ENCODE measurements around the gene DNMT3A.

Gene DNMT3A

GRCh38 chr2:25207078-25207545, 134.6 kb downstream of the DNMT3A start:
- Histone ChIP-seq H3K27me3 (ENCODE audit: insufficient read depth, low read length, poor library complexity, severe bottlenecking) (no peaks in the 10 kb centered on the region), H2AFZ (ENCODE audit: low read length) (peak overlapping the region; percentile 65), H3K9me2 (replicated peaks; ENCODE audit: low read depth, low read length) (no peaks in the 10 kb centered on the region), H4K20me1 (ENCODE audit: insufficient read depth, low read length, poor library complexity, severe bottlenecking) (no peaks in the 10 kb centered on the region), H3K4me1 (ENCODE audit: insufficient read depth, low read length, poor library complexity, severe bottlenecking) (peaks cover 49% of the 10 kb centered on the region), H3K4me3 (ENCODE audit: low read length, poor library complexity, severe bottlenecking) (no peak overlapping the region), H3K9me3 (ENCODE audit: insufficient read depth, low read depth, low read length) (no peaks in the 10 kb centered on the region), H3K79me2 (ENCODE audit: insufficient read depth, low read length) (no peaks in the 10 kb centered on the region), H3K4me2 (ENCODE audit: low read depth, low read length, poor library complexity, severe bottlenecking) (peak overlapping the region; percentile 25), H3K36me3 (ENCODE audit: insufficient read depth, low read length) (no peaks in the 10 kb centered on the region), H3K9ac (ENCODE audit: low read depth, low read length, poor library complexity, severe bottlenecking) (peak overlapping the region; percentile 32), H3F3A (ENCODE audit: low read depth) (peaks cover 13% of the 10 kb centered on the region)
- TF ChIP-seq CTCF (conservative IDR thresholded peaks at IDR 0.05; ENCODE audit: low read length) (no peak), EZH2phosphoT487 (IDR thresholded peaks at IDR 0.05; ENCODE audit: borderline replicate concordance) (no peak)

GRCh38 chr2:25204190-25204838, 137.4 kb downstream of the DNMT3A start:
- H3K9me2 ChIP-seq (replicated peaks; ENCODE audit: low read depth, low read length) = no peaks in the 10 kb centered on the region
- H3K79me2 ChIP-seq (ENCODE audit: insufficient read depth, low read length) = no peaks in the 10 kb centered on the region
- H2AFZ ChIP-seq (ENCODE audit: low read length) = no peak overlapping the region
- no peaks in the 10 kb centered on the region for H3K9me3 ChIP-seq (ENCODE audit: insufficient read depth, low read depth, low read length)
- peaks cover 6% of the 10 kb centered on the region; the same call in 1 of the 2 replicates for H3F3A ChIP-seq (ENCODE audit: low read depth)
- H3K9ac ChIP-seq (ENCODE audit: low read depth, low read length, poor library complexity, severe bottlenecking) = no peak overlapping the region
- no peaks in the 10 kb centered on the region for H3K36me3 ChIP-seq (ENCODE audit: insufficient read depth, low read length)
- no peaks in the 10 kb centered on the region for H4K20me1 ChIP-seq (ENCODE audit: insufficient read depth, low read length, poor library complexity, severe bottlenecking)
- TF ChIP-seq CTCF (conservative IDR thresholded peaks at IDR 0.05; ENCODE audit: low read length) (no peak), EZH2phosphoT487 (IDR thresholded peaks at IDR 0.05; ENCODE audit: borderline replicate concordance) (no peak)
- no peak overlapping the region for H3K4me2 ChIP-seq (ENCODE audit: low read depth, low read length, poor library complexity, severe bottlenecking)
- peaks cover 32% of the 10 kb centered on the region for H3K4me1 ChIP-seq (ENCODE audit: insufficient read depth, low read length, poor library complexity, severe bottlenecking)
- no peak overlapping the region for H3K4me3 ChIP-seq (ENCODE audit: low read length, poor library complexity, severe bottlenecking)
- H3K27me3 ChIP-seq (ENCODE audit: insufficient read depth, low read length, poor library complexity, severe bottlenecking) = no peaks in the 10 kb centered on the region

GRCh38 chr2:25202275-25202674, 139.4 kb downstream of the DNMT3A start:
- Histone ChIP-seq H3F3A (ENCODE audit: low read depth) (no peaks in the 10 kb centered on the region), H3K4me2 (ENCODE audit: low read depth, low read length, poor library complexity, severe bottlenecking) (no peak overlapping the region), H3K27me3 (ENCODE audit: insufficient read depth, low read length, poor library complexity, severe bottlenecking) (no peaks in the 10 kb centered on the region), H3K9me3 (ENCODE audit: insufficient read depth, low read depth, low read length) (no peaks in the 10 kb centered on the region), H3K79me2 (ENCODE audit: insufficient read depth, low read length) (no peaks in the 10 kb centered on the region), H3K9me2 (replicated peaks; ENCODE audit: low read depth, low read length) (no peaks in the 10 kb centered on the region), H2AFZ (ENCODE audit: low read length) (no peak overlapping the region), H3K9ac (ENCODE audit: low read depth, low read length, poor library complexity, severe bottlenecking) (no peak overlapping the region), H3K36me3 (ENCODE audit: insufficient read depth, low read length) (no peaks in the 10 kb centered on the region), H3K4me1 (ENCODE audit: insufficient read depth, low read length, poor library complexity, severe bottlenecking) (peaks cover 15% of the 10 kb centered on the region), H3K4me3 (ENCODE audit: low read length, poor library complexity, severe bottlenecking) (no peak overlapping the region), H4K20me1 (ENCODE audit: insufficient read depth, low read length, poor library complexity, severe bottlenecking) (no peaks in the 10 kb centered on the region)
- TF ChIP-seq EZH2phosphoT487 (IDR thresholded peaks at IDR 0.05; ENCODE audit: borderline replicate concordance) = no peak

- no peak overlapping the region for H3K4me3 ChIP-seq (ENCODE audit: low read length, poor library complexity, severe bottlenecking)
- no peaks in the 10 kb centered on the region for H3F3A ChIP-seq (ENCODE audit: low read depth)
- no peak overlapping the region for H2AFZ ChIP-seq (ENCODE audit: low read length)
- no peaks in the 10 kb centered on the region for H3K27me3 ChIP-seq (ENCODE audit: insufficient read depth, low read length, poor library complexity, severe bottlenecking)
- peaks cover 11% of the 10 kb centered on the region for H3K4me1 ChIP-seq (ENCODE audit: insufficient read depth, low read length, poor library complexity, severe bottlenecking)
- H3K4me2 ChIP-seq (ENCODE audit: low read depth, low read length, poor library complexity, severe bottlenecking) = no peak overlapping the region
- H3K79me2 ChIP-seq (ENCODE audit: insufficient read depth, low read length) = no peaks in the 10 kb centered on the region
- H3K36me3 ChIP-seq (ENCODE audit: insufficient read depth, low read length) = no peaks in the 10 kb centered on the region
- H3K9ac ChIP-seq (ENCODE audit: low read depth, low read length, poor library complexity, severe bottlenecking) = no peak overlapping the region
- H3K9me2 ChIP-seq (replicated peaks; ENCODE audit: low read depth, low read length) = no peaks in the 10 kb centered on the region
- H4K20me1 ChIP-seq (ENCODE audit: insufficient read depth, low read length, poor library complexity, severe bottlenecking) = no peaks in the 10 kb centered on the region
- no peaks in the 10 kb centered on the region for H3K9me3 ChIP-seq (ENCODE audit: insufficient read depth, low read depth, low read length)
- TF ChIP-seq EZH2phosphoT487 (IDR thresholded peaks at IDR 0.05; ENCODE audit: borderline replicate concordance) = no peak
These were observed 139.9 kb downstream of the DNMT3A start for GRCh38 chr2:25201794-25202193.

All from Loucy (cell line).